HCT116 (cell line): ENCODE data around the gene FHL2.

ENCODE experiments used
- CTCF ChIP-seq, 3 experiments: fragments of 200-600 bp in 1 of 3; sonication (generic) in 1 of 3; IDR thresholded peaks in 2 of 3; conservative IDR thresholded peaks in 1 of 3; 2 replicates each; pipeline ENCODE4 v1.5.1; 2012 to 2017; ENCODE audit warnings: low read depth in 2 of 3, low read length in 2 of 3, antibody characterized with exemption in 1 of 3, borderline replicate concordance in 1 of 3, control low read depth in 1 of 3, mild to moderate bottlenecking in 1 of 3, mixed read lengths in 1 of 3, mixed run types in 1 of 3, moderate library complexity in 1 of 3; ENCODE audit not compliant: insufficient read depth in 1 of 3
- JUND ChIP-seq: IDR thresholded peaks from 2 replicates; pipeline ENCODE4 v1.6.1; 2012
- POLR2AphosphoS5 ChIP-seq: IDR thresholded peaks from 2 replicates; pipeline ENCODE4 v1.6.1; 2011; ENCODE audit warnings: mild to moderate bottlenecking, low read depth, low read length, moderate library complexity
- SP1 ChIP-seq: IDR thresholded peaks from 2 replicates; pipeline ENCODE4 v1.6.1; 2012; ENCODE audit warnings: low read depth
- SRF ChIP-seq: IDR thresholded peaks from 2 replicates; pipeline ENCODE4 v1.6.1; 2012; ENCODE audit warnings: low read depth

GRCh38 chr2:105398336-105399206, at the start of gene FHL2:
- peak in 2 of 3 experiments; percentile 45 to 47; a peak in 4 of 6 replicates for TF ChIP-seq CTCF (IDR thresholded peaks at IDR 0.05 in 2 of 3, conservative IDR thresholded peaks at IDR 0.05 in 1 of 3; ENCODE audit: borderline replicate concordance in 1 of 3, insufficient read depth in 1 of 3, low read depth in 2 of 3, low read length in 2 of 3)
- no peak for TF ChIP-seq SP1
- TF ChIP-seq JUND = no peak
- peak; percentile 92 for TF ChIP-seq POLR2AphosphoS5
- peak; percentile 98 for TF ChIP-seq SRF
